K562 (cell line): Measurements from ENCODE around the gene AGPAT1. TPM values are rescaled to one million over a fixed set of nuclear protein-coding genes. Genes with fewer than 3 reads are reported as not detected.

ENCODE experiments used
- CSDE1 ChIP-seq, 2 experiments: fragments of 450-650 bp; IDR thresholded peaks; 2 replicates each; pipeline ENCODE4 v1.6.1; 2016; ENCODE audit warnings: mild to moderate bottlenecking in 1 of 2
- KLF13 ChIP-seq: fragments of 450-650 bp; IDR thresholded peaks from 2 replicates; pipeline ENCODE4 v1.6.1; 2016; ENCODE audit warnings: missing genetic modification characterization, low read depth, mild to moderate bottlenecking, missing compliant biosample characterization, moderate library complexity, borderline replicate concordance
- MTA1 ChIP-seq: fragments of 450-650 bp; IDR thresholded peaks from 2 replicates; pipeline ENCODE4 v1.6.1; 2017; ENCODE audit warnings: borderline replicate concordance
- PCBP1 ChIP-seq: fragments of 200-400 bp; formaldehyde crosslinking; IDR thresholded peaks from 2 replicates; pipeline ENCODE4 v1.6.1; 2018; ENCODE audit warnings: mild to moderate bottlenecking, low read depth, low read length; ENCODE audit not compliant: poor library complexity, severe bottlenecking
- REST ChIP-seq, 2 experiments: fragments of 450-650 bp; formaldehyde crosslinking in 1 of 2; IDR thresholded peaks; 2 replicates each; pipeline versions ENCODE4 v1.4.0 to v1.6.1; 2014 to 2020; ENCODE audit warnings: mild to moderate bottlenecking in 2 of 2, borderline replicate concordance in 1 of 2, low read depth in 1 of 2
- SRSF1 ChIP-seq: fragments of 200-400 bp; formaldehyde crosslinking; IDR thresholded peaks from 2 replicates; pipeline ENCODE4 v1.6.1; 2017; ENCODE audit warnings: mild to moderate bottlenecking, low read depth, low read length, moderate library complexity
- TGIF2 ChIP-seq: sonication (generic); formaldehyde crosslinking; IDR thresholded peaks from 2 replicates; pipeline ENCODE4 v1.8.1; 2022; ENCODE audit warnings: mild to moderate bottlenecking, missing genetic modification reagents, moderate library complexity
- ZC3H4 ChIP-seq: sonication (generic); formaldehyde crosslinking; IDR thresholded peaks from 2 replicates; pipeline ENCODE4 v1.9.0; 2021; ENCODE audit warnings: missing genetic modification reagents, borderline replicate concordance
- ZFX ChIP-seq: sonication (generic); formaldehyde crosslinking; IDR thresholded peaks from 2 replicates; pipeline ENCODE4 v1.8.0; 2022; ENCODE audit warnings: mild to moderate bottlenecking, missing genetic modification reagents, moderate library complexity
- ZNF280A ChIP-seq: fragments of 450-650 bp; IDR thresholded peaks from 2 replicates; pipeline ENCODE4 v1.6.1; 2018; ENCODE audit warnings: mild to moderate bottlenecking, low read depth; ENCODE audit not compliant: partially characterized antibody
- polyA plus RNA-seq, 8 experiments: library from polyadenylated mRNA; depleted of rRNA in 4 of 8; stranded (reverse) in 5 of 8; unstranded in 3 of 8; fragments of >200 nt; fragmentation: Nextera tagmentation in 2 of 8; fragmentation: Illumina TruSeq in 1 of 8; extraction: Ambion mirVana in 2 of 8; extraction: Trizol in 1 of 8; gene quantifications; 2 replicates each; pipeline versions ENCODE4 v1.2.1 to v1.2.3, GENCODE V29; 2011 to 2014; ENCODE audit warnings: inconsistent platforms in 1 of 8, missing spikeins in 1 of 8
- total RNA-seq, 7 experiments: library from RNA; depleted of rRNA in 6 of 7; stranded (reverse); fragments of >200 nt in 6 of 7; fragmentation: Illumina TruSeq in 2 of 7; extraction: Trizol in 2 of 7; gene quantifications; 2 replicates each; pipeline versions ENCODE4 v1.2.1 to v1.2.3, GENCODE V29; 2011 to 2021; ENCODE audit warnings: low replicate concordance in 1 of 7
- TF ChIP-seq, protein P1 (sequence below): fragments of 450-650 bp; IDR thresholded peaks from 2 replicates; pipeline ENCODE4 v1.6.1; 2016; ENCODE audit warnings: borderline replicate concordance

Gene AGPAT1
- total and polyA plus RNA-seq, 9 of the 15 experiments (the other 6 are each of a cell fraction or from before 2014, with no cell fraction given), result 37.9 to 176 (median 69.4) TPM

DNA sequence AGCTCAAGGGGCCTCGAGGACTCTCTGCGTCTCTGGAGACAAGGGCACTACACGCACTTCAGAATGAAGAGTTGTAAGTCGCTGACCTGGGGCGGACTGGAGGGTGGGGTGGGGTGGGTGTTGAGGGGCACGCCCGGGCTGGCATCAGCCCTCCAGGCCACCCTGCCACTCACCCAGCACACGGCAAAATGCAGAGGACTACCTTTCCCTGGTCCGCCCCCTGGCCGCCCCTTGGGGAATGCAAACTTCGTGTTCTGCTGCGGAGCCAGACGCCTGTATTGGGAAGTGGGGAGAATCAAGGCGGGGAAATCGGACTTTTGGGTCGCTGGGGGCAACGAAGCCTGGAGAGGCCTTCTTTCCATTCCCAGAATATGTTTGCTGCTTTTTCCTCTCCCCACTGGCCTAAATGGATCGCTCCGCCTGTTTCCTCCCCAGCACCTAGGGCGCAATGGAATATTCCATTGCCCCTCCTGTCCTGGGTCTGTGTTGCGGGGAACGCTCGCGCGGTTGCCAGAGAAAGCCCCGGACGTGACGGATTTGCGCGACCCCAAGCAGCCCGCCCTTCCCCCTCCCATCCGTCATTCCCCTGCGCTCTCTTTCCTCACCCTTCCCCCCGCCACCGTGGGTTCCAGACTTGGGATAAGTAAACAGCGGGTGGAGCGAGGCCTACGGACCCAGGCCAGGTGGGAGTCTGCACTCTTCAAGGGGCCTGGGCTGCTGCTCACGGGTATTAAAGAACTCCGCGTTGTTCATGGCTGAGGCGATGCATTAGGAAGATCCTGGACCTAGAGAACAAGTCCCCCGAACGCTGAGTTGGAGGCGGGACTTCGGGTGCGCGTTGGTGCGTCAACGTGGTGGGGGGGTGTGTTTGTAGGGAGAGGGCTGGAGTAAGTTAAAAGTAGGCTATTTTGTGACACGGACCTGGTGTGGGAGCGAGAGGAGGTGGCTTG, 22.0 kb downstream of the AGPAT1 start, which contains the start of gene PPT2 (continued):
- TF ChIP-seq REST (IDR thresholded peaks at IDR 0.05; ENCODE audit: borderline replicate concordance) (no peak; the same call in 1 of the 2 replicates), REST (CRISPR knock-in tag; IDR thresholded peaks at IDR 0.05; ENCODE audit: low read depth) (peak; percentile 61; the same call in 1 of the 2 replicates), ZFX (CRISPR knock-in tag) (peak; percentile 80), SRSF1 (no peak), PCBP1 (no peak), ZC3H4 (CRISPR knock-in tag) (peak; percentile 87; the same call in 1 of the 2 replicates), TGIF2 (CRISPR knock-in tag) (peak; percentile 68; the same call in 1 of the 2 replicates), KLF13 (tag) (no peak), MTA1 (peak; percentile 98), ZNF280A (no peak), CSDE1 (IDR thresholded peaks at IDR 0.05) (peak in 1 of 2 experiments; percentile 76; a peak in 2 of 4 replicates)
- TF ChIP-seq, protein P1, sequence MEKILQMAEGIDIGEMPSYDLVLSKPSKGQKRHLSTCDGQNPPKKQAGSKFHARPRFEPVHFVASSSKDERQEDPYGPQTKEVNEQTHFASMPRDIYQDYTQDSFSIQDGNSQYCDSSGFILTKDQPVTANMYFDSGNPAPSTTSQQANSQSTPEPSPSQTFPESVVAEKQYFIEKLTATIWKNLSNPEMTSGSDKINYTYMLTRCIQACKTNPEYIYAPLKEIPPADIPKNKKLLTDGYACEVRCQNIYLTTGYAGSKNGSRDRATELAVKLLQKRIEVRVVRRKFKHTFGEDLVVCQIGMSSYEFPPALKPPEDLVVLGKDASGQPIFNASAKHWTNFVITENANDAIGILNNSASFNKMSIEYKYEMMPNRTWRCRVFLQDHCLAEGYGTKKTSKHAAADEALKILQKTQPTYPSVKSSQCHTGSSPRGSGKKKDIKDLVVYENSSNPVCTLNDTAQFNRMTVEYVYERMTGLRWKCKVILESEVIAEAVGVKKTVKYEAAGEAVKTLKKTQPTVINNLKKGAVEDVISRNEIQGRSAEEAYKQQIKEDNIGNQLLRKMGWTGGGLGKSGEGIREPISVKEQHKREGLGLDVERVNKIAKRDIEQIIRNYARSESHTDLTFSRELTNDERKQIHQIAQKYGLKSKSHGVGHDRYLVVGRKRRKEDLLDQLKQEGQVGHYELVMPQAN, result no peak; the same call in 1 of the 2 replicates
